HEK293T (cell line): ENCODE measurements around the gene NPC1.

Experiments
- BHLHE40 ChIP-seq: fragments of 450-650 bp; IDR thresholded peaks from 2 replicates; pipeline ENCODE4 v1.6.1; 2016; ENCODE audit warnings: mild to moderate bottlenecking, moderate library complexity, borderline replicate concordance
- ELF4 ChIP-seq: fragments of 450-650 bp; IDR thresholded peaks from 2 replicates; pipeline ENCODE4 v1.6.1; 2017; ENCODE audit warnings: antibody characterized with exemption
- FOXA1 ChIP-seq: fragments of 450-650 bp; IDR thresholded peaks from 2 replicates; pipeline ENCODE4 v1.6.1; 2016; ENCODE audit warnings: mild to moderate bottlenecking
- FOXK2 ChIP-seq: fragments of 450-650 bp; IDR thresholded peaks from 2 replicates; pipeline ENCODE4 v1.6.1; 2016; ENCODE audit warnings: mild to moderate bottlenecking
- FOXM1 ChIP-seq: fragments of 450-650 bp; IDR thresholded peaks from 2 replicates; pipeline ENCODE4 v1.6.1; 2017; ENCODE audit warnings: mild to moderate bottlenecking, borderline replicate concordance
- PKNOX1 ChIP-seq: fragments of 450-650 bp; IDR thresholded peaks from 2 replicates; pipeline ENCODE4 v1.6.1; 2016
- SUZ12 ChIP-seq: fragments of 450-650 bp; IDR thresholded peaks from 2 replicates; pipeline ENCODE4 v1.6.1; 2016; ENCODE audit warnings: mild to moderate bottlenecking
- TARDBP ChIP-seq: fragments of 450-650 bp; IDR thresholded peaks from 2 replicates; pipeline ENCODE4 v1.6.1; 2016

GRCh38 chr18:23572012-23572411 is 14.3 kb downstream of the NPC1 start:
- TF ChIP-seq TARDBP (no peak), ELF4 (no peak), FOXA1 (no peak), BHLHE40 (no peak), FOXK2 (no peak), PKNOX1 (no peak), SUZ12 (no peak), FOXM1 (no peak)
